Kidney (tissue), 14 donors: ENCODE data around the gene PHF21A. TPM values are rescaled to one million over a fixed set of nuclear protein-coding genes. Genes with fewer than 3 reads are reported as not detected.
A peak's percentile ranks its signal among the peaks of the same experiment; 100 is the strongest.

Experiments used
- DNase-seq, 5 donors: peaks; one replicate each; pipeline ENCODE4 v3.0.0-alpha.2; 2013 to 2020
- FAIRE-seq: peaks from 2 replicates; lab custom pipeline; 2012; peaks lifted over from hg19 to GRCh38; lab: Jason Lieb, UNC
- H3K27ac ChIP-seq, 2 donors: one replicate each; pipeline ENCODE4 v1.7.0; 2013; ENCODE audit warnings: low read depth in 2 of 2, low read length in 2 of 2, inconsistent platforms in 1 of 2
- H3K27me3 ChIP-seq: one replicate; pipeline ENCODE4 v1.7.1; 2013; ENCODE audit warnings: low read length, inconsistent platforms; ENCODE audit not compliant: control insufficient read depth, insufficient read depth
- H3K36me3 ChIP-seq, 3 donors: one replicate each; pipeline versions ENCODE4 v1.7.0 to v1.7.1; 2013; ENCODE audit warnings: low read length in 3 of 3, control low read depth in 1 of 3, inconsistent platforms in 1 of 3; ENCODE audit not compliant: insufficient read depth in 3 of 3, control insufficient read depth in 2 of 3
- H3K4me1 ChIP-seq, 3 donors: one replicate each; pipeline versions ENCODE4 v1.7.0 to v1.7.1; 2013; ENCODE audit warnings: low read length in 3 of 3, inconsistent platforms in 1 of 3, low read depth in 1 of 3; ENCODE audit not compliant: control insufficient read depth in 2 of 3, insufficient read depth in 2 of 3
- H3K4me3 ChIP-seq, 3 donors: one replicate each; pipeline versions ENCODE4 v1.7.0 to v1.8.1; 2013; ENCODE audit warnings: low read length in 3 of 3, control low read depth in 1 of 3, inconsistent platforms in 1 of 3
- H3K9ac ChIP-seq, 3 donors: one replicate each; pipeline versions ENCODE4 v1.7.0 to v1.7.1; 2013; ENCODE audit warnings: low read length in 3 of 3, control low read depth in 1 of 3, inconsistent platforms in 1 of 3
- H3K9me3 ChIP-seq, 3 donors: one replicate each; pipeline versions ENCODE4 v1.7.0 to v1.7.1; 2013; ENCODE audit warnings: low read length in 3 of 3, control low read depth in 1 of 3, inconsistent platforms in 1 of 3; ENCODE audit not compliant: control insufficient read depth in 2 of 3, insufficient read depth in 1 of 3
- intact Hi-C: fragments of 100-400 bp; cut with DNase I; formaldehyde crosslinking; loops from one replicate; pipeline ENCODE4 v1.11.1; 2022
- polyA plus RNA-seq: library from polyadenylated mRNA; stranded (reverse); fragments of 350-450 nt; fragmentation: Illumina TruSeq; extraction: RNeasy Lipid Tissue Mini Kit (QIAGEN cat#74804); gene quantifications from one replicate; pipeline ENCODE4 v1.2.3, GENCODE V29; 2014; ENCODE audit warnings: low read depth, low replicate concordance; ENCODE audit not compliant: insufficient read depth
- total RNA-seq: library from RNA; stranded (reverse); fragmentation: NEBNext Ultra II Directional; extraction: Animal tissue kit (Norgen Biotek cat#: 25700); gene quantifications from one replicate; pipeline ENCODE4 v1.2.1, GENCODE V29; 2021
- TF ChIP-seq, protein P1 (sequence below): IDR thresholded peaks from 3 replicates; pipeline ENCODE4 v1.5.1; 2012; ENCODE audit warnings: mild to moderate bottlenecking, moderate library complexity, borderline replicate concordance; ENCODE audit not compliant: insufficient read depth; ENCODE audit errors: extremely low read depth
- donor health status: control.
- donor health status: control.
- donor health status: control.
- donor health status: control.
- donor health status: control.
- donor health status: DM: yes; HTN: yes; CAD: no.
- donor health status: Normal renal cell carcinoma (clear cell type).

The PHF21A gene
- total and polyA plus RNA-seq, 2 donors from 2014 or later, result 9.6 to 48.2 TPM

DNA sequence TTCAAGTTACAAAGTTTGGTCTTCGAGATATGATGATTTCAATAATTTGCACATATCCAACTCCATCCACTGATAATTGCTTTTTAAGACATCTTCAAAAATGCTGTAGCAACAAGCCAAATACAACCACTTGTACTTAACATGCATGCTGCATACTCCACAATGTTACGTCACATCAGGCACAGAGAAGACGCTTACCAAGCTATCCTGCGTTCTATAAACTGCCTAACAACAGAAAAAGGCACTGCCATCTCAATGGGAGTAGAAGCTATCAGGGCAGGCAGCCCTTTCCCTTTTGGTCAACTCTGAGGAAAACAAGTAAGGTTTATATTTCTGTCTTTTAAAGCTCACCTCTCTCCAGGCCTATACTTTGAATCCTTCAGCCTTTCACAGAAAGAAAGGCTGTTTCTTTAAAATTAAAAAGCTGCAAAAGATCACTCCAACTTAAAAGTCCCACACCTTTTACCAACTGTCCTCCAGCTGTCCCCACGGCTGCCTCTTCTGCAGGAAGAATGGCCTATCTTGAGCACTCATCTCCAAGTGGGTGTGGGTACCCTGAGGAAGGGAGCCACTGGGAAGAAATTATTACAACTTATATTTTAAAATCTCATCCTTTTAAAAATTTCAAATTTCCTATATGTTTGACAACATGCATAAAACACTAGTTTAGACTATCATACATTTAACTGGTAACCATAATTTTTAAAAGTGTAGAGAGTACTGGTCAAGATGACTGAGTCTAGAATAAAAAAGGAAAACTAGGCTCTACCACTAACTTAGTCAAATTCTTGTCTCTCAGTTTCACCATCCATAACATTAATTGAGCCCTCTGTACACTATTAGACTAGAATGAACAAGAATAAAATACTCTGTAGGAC lies 14.5 kb downstream of the PHF21A start:
- Histone ChIP-seq H3K9ac (no peak overlapping the region), H3K27ac (no peak overlapping the region), H3K4me3 (no peak overlapping the region), H3K9me3 (no peaks in the 10 kb centered on the region), H3K36me3 (no peaks in the 10 kb centered on the region), H3K27me3 (no peaks in the 10 kb centered on the region), H3K4me1 (no peaks in the 10 kb centered on the region)
- DNase-seq (no peak), FAIRE-seq (no peak)
- intact Hi-C loops, result no loop called here
- TF ChIP-seq, protein P1, sequence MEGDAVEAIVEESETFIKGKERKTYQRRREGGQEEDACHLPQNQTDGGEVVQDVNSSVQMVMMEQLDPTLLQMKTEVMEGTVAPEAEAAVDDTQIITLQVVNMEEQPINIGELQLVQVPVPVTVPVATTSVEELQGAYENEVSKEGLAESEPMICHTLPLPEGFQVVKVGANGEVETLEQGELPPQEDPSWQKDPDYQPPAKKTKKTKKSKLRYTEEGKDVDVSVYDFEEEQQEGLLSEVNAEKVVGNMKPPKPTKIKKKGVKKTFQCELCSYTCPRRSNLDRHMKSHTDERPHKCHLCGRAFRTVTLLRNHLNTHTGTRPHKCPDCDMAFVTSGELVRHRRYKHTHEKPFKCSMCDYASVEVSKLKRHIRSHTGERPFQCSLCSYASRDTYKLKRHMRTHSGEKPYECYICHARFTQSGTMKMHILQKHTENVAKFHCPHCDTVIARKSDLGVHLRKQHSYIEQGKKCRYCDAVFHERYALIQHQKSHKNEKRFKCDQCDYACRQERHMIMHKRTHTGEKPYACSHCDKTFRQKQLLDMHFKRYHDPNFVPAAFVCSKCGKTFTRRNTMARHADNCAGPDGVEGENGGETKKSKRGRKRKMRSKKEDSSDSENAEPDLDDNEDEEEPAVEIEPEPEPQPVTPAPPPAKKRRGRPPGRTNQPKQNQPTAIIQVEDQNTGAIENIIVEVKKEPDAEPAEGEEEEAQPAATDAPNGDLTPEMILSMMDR, result no peak

DNA sequence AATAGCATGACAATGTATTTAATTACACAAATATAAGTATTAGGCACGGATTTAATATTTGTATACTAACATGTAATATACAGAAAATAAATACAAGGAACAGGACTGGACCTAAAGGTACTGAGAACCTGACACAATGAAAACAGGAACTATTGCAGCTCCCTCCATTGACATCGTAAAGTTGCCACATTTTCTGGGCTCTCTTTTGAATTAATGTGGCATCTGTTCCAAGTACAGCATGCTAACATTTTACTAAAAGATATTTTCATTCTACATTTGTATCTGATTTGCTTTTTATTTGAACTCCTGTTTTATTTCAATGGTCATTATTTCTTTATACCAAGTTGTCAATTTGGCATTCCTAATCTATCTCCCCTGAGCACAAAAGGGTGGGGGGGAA lies 15.3 kb downstream of the PHF21A start:
- H3K27ac ChIP-seq, result no peak overlapping the region
- TF ChIP-seq, protein P1, result no peak
- no peak for DNase-seq
- H3K27me3 ChIP-seq, result no peaks in the 10 kb centered on the region
- no peak overlapping the region for H3K4me3 ChIP-seq
- H3K9me3 ChIP-seq, result no peaks in the 10 kb centered on the region
- H3K9ac ChIP-seq, result no peak overlapping the region
- no peak for FAIRE-seq
- no peaks in the 10 kb centered on the region for H3K36me3 ChIP-seq
- no peaks in the 10 kb centered on the region for H3K4me1 ChIP-seq
- intact Hi-C loops, result no loop called here

DNA sequence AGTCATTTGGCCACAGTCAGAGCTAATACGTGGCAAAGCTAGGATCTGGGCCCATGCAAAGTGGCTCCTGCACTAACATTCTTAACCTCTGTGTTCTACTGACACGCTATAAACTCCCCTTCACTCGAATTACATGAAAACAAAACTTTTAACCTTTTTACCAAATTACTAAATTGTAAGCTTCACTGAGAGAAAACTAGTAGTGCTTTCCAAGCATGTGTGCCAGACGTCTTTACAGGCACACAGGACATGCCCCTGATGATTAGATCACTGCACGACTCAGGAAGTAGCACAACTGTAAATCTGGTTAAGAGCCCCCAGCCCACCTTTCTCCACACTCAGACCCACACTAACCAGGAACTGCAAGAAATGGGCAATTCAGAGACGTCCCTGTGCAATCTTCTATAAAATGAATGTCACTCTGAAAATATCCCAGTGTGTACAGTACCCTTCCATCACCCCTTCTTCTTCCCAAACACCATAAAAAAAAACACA lies 16.1 kb downstream of the PHF21A start:
- no peak overlapping the region for H3K9ac ChIP-seq
- FAIRE-seq (no peak), DNase-seq (peak in 1 of 5 donors; percentile 23)
- no peaks in the 10 kb centered on the region for H3K36me3 ChIP-seq
- intact Hi-C loops, result no loop called here
- H3K27me3 ChIP-seq, result no peaks in the 10 kb centered on the region
- H3K4me3 ChIP-seq, result no peak overlapping the region
- H3K27ac ChIP-seq, result no peak overlapping the region
- H3K9me3 ChIP-seq, result no peaks in the 10 kb centered on the region
- H3K4me1 ChIP-seq, result peaks cover 0 to 4% (median 0%) of the 10 kb centered on the region in 3 donors
- TF ChIP-seq, protein P1, result no peak
